ENCODE data around the gene OOSP4B. TPM values are rescaled to one million over a fixed set of nuclear protein-coding genes. Genes with fewer than 3 reads are reported as not detected.

Gene OOSP4B
- polyA plus RNA-seq, 1 donor from 2014 or later, result not detected

Other genes with a start within 250 kb of the OOSP4B start
- gene MRPL16, start 206.4 kb upstream of the OOSP4B start, polyA plus RNA-seq (ENCODE audit: insufficient read depth, low read depth, low replicate concordance), result 34.8 TPM
- gene CBLIF, start 171.7 kb upstream of the OOSP4B start, polyA plus RNA-seq (ENCODE audit: insufficient read depth, low read depth, low replicate concordance), result not detected
- not detected for gene TCN1, start 150.7 kb upstream of the OOSP4B start, polyA plus RNA-seq (ENCODE audit: insufficient read depth, low read depth, low replicate concordance)
- gene OOSP3, start 138.4 kb upstream of the OOSP4B start, polyA plus RNA-seq (ENCODE audit: insufficient read depth, low read depth, low replicate concordance), result not detected
- not detected for gene OOSP1, start 78.7 kb upstream of the OOSP4B start, polyA plus RNA-seq (ENCODE audit: insufficient read depth, low read depth, low replicate concordance)
- gene OOSP4A, start 53.1 kb upstream of the OOSP4B start, polyA plus RNA-seq (ENCODE audit: insufficient read depth, low read depth, low replicate concordance), result not detected
- gene OOSP2, start 23.2 kb downstream of the OOSP4B start, polyA plus RNA-seq (ENCODE audit: insufficient read depth, low read depth, low replicate concordance), result not detected
- gene MS4A3, start 39.5 kb downstream of the OOSP4B start, polyA plus RNA-seq (ENCODE audit: insufficient read depth, low read depth, low replicate concordance), result not detected
- gene MS4A2, start 71.5 kb downstream of the OOSP4B start, polyA plus RNA-seq (ENCODE audit: insufficient read depth, low read depth, low replicate concordance), result not detected
- 9.8 TPM for gene MS4A6A, start 165.9 kb downstream of the OOSP4B start, polyA plus RNA-seq (ENCODE audit: insufficient read depth, low read depth, low replicate concordance)
- not detected for gene MS4A4E, start 226.0 kb downstream of the OOSP4B start, polyA plus RNA-seq (ENCODE audit: insufficient read depth, low read depth, low replicate concordance)

All from brain (organoid and tissue), 1 donor.